Subcutaneous adipose tissue (tissue), 4 donors: ENCODE data around the gene QRFP. TPM values are rescaled to one million over a fixed set of nuclear protein-coding genes. Genes with fewer than 3 reads are reported as not detected.

Source experiments
- CTCF ChIP-seq: fragments of 450-650 bp; IDR thresholded peaks from one replicate; pipeline ENCODE4 v1.5.1; 2016; ENCODE audit warnings: low read depth, mild to moderate bottlenecking, control low read depth, antibody characterized with exemption, moderate library complexity
- total RNA-seq, 4 donors: library from RNA; depleted of rRNA; stranded (reverse); fragments of >200 nt; gene quantifications; one replicate each; pipeline ENCODE4 v1.1.0, GENCODE V29; 2016

QRFP gene
- total RNA-seq, 4 donors from 2014 or later, result not detected

- TF ChIP-seq CTCF, result no peak
Observed at GRCh38 chr9:130872912-130873503, 23.6 kb downstream of the QRFP start.

- TF ChIP-seq CTCF, result no peak
Observed at GRCh38 chr9:130872508-130872907, 24.1 kb downstream of the QRFP start.

- no peak for TF ChIP-seq CTCF
Observed at GRCh38 chr9:130872093-130872492, 24.5 kb downstream of the QRFP start.

- no peak for TF ChIP-seq CTCF
Observed at GRCh38 chr9:130871395-130872062, 25.1 kb downstream of the QRFP start.

GRCh38 chr9:130870491-130871381 is 25.9 kb downstream of the QRFP start:
- no peak for TF ChIP-seq CTCF

GRCh38 chr9:130869250-130869649 is 27.4 kb downstream of the QRFP start:
- no peak for TF ChIP-seq CTCF

GRCh38 chr9:130868230-130868629 is 28.4 kb downstream of the QRFP start:
- no peak for TF ChIP-seq CTCF
